IPS-18c (cell line): Measurements from ENCODE around the gene CGNL1.

ENCODE experiments used
- H3K4me3 ChIP-seq: 2 replicates; pipeline ENCODE4 v1.7.0; 2013; ENCODE audit warnings: low read depth, mild to moderate bottlenecking, low read length, moderate library complexity; ENCODE audit not compliant: insufficient read depth
- H3K9me3 ChIP-seq: one replicate; pipeline ENCODE4 v1.6.1; 2013; ENCODE audit warnings: mild to moderate bottlenecking, low read length, moderate library complexity; ENCODE audit not compliant: control insufficient read depth, insufficient read depth

The CGNL1 gene

GRCh38 chr15:57401546-57401945 is 25.2 kb downstream of the CGNL1 start:
- H3K4me3 ChIP-seq = no peak overlapping the region

DNA sequence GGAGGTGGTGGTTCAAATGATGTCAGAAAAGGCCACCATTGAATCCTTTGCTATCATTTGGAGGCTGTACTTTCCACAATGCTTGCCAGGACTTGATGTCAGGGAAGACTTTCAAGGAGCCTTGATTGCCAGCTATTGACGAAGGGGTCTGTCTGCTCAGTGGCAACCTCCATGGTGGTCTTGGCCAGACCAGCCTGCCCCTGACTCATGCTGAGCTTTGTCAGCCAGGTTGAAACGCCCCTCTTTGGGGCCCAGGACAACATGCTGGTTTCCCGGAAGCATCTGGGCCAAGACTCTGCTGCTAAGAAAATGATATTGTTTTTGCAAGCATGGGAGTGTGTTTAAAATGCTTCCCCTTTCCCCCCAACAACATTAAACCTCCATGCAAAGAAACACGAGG is 26.7 kb downstream of the CGNL1 start:
- H3K9me3 ChIP-seq = no peaks in the 10 kb centered on the region
- H3K4me3 ChIP-seq = no peak overlapping the region; the same call in 1 of the 2 replicates

More at GRCh38 chr15:57401546-57401945, 25.2 kb downstream of the CGNL1 start:
- H3K9me3 ChIP-seq = no peaks in the 10 kb centered on the region

GRCh38 chr15:57403566-57404325 is 27.4 kb downstream of the CGNL1 start:
- H3K9me3 ChIP-seq = no peaks in the 10 kb centered on the region
- no peak overlapping the region for H3K4me3 ChIP-seq

DNA sequence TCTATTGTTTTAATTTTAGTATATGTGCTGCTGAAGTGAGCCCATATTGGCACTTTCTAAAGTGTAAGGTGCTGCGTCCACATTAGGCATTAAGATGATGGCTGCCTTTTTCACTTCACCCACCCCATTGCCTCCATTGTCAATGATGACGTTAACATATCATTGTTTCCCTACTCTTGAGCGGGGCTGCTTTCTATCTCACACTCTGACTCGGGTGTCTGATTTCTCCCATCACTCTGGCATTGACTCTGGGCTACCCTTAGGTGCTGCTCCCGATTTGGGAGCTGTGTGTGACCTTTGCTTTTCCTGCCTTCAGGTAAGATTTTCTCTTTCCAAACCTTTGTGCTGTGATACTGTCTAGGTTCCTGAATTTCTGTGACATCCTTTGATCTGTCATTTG is 28.8 kb downstream of the CGNL1 start:
- no peak overlapping the region for H3K4me3 ChIP-seq
- no peaks in the 10 kb centered on the region for H3K9me3 ChIP-seq

- no peaks in the 10 kb centered on the region for H3K9me3 ChIP-seq
- H3K4me3 ChIP-seq = no peak overlapping the region
Measured at GRCh38 chr15:57406062-57406772, 29.9 kb downstream of the CGNL1 start.

DNA sequence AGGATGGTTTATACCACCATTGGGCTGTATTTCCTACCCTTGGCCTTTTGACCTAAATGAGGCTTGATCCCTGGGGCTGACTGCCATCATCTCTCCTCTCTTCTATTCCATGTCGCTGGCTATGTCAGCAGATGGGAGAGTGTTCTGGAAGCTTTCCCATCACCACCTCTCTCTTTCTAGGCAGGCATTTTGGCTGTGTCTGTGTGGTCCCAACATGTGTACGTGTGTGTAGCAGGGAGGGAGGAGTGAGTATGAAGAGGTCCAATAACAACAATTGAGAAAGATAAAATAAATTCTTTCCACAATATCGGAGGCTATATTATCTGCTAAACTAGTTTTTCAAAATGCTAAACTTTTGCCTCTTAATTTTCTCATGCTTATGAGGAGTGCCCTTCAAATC is 34.1 kb downstream of the CGNL1 start:
- H3K9me3 ChIP-seq = no peaks in the 10 kb centered on the region
- no peak overlapping the region for H3K4me3 ChIP-seq

- no peak overlapping the region for H3K4me3 ChIP-seq
- H3K9me3 ChIP-seq = no peaks in the 10 kb centered on the region
Measured at GRCh38 chr15:57411945-57412768, 35.9 kb downstream of the CGNL1 start.

GRCh38 chr15:57415602-57416001 is 39.3 kb downstream of the CGNL1 start:
- no peaks in the 10 kb centered on the region for H3K9me3 ChIP-seq
- no peak overlapping the region for H3K4me3 ChIP-seq

- no peaks in the 10 kb centered on the region for H3K9me3 ChIP-seq
- no peak overlapping the region for H3K4me3 ChIP-seq
Measured at GRCh38 chr15:57418635-57419034, 42.3 kb downstream of the CGNL1 start.

- no peaks in the 10 kb centered on the region for H3K9me3 ChIP-seq
- H3K4me3 ChIP-seq = no peak overlapping the region
Measured at GRCh38 chr15:57419335-57419734, 43.0 kb downstream of the CGNL1 start.

GRCh38 chr15:57421110-57421509 is 44.8 kb downstream of the CGNL1 start:
- no peak overlapping the region for H3K4me3 ChIP-seq
- no peaks in the 10 kb centered on the region for H3K9me3 ChIP-seq

- no peaks in the 10 kb centered on the region for H3K9me3 ChIP-seq
- H3K4me3 ChIP-seq = no peak overlapping the region
Measured at GRCh38 chr15:57421551-57421950, 45.2 kb downstream of the CGNL1 start.

GRCh38 chr15:57422113-57422754 is 45.9 kb downstream of the CGNL1 start:
- Histone ChIP-seq H3K4me3 (no peak overlapping the region), H3K9me3 (no peaks in the 10 kb centered on the region)

DNA sequence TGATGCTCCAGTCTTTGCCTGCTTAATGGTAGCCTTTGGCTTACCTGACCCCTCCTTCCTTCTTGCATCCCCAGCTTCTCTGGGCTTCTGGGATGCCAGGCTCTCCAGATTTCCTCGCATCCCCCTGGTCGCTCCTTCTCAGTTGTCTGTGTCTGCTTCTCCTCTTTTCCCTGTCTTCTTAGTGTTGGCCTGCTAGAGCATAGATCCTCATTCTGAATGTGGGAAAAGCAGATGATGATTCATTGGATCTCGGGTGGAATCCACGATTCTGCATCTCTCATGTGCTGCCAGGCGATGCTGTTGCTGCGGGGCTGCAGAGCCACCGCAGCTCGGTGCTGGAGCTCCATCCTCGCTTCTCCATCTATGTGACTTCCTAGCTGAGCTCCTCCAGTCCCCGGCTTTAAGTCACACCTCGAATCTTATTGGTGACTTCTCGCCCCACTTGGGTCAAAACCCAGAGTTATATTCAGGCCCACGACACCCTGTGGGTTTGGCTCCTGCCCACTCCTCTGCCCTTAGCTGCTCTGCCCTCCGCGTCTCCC is 47.4 kb downstream of the CGNL1 start:
- H3K4me3 ChIP-seq = no peak overlapping the region
- no peaks in the 10 kb centered on the region for H3K9me3 ChIP-seq

DNA sequence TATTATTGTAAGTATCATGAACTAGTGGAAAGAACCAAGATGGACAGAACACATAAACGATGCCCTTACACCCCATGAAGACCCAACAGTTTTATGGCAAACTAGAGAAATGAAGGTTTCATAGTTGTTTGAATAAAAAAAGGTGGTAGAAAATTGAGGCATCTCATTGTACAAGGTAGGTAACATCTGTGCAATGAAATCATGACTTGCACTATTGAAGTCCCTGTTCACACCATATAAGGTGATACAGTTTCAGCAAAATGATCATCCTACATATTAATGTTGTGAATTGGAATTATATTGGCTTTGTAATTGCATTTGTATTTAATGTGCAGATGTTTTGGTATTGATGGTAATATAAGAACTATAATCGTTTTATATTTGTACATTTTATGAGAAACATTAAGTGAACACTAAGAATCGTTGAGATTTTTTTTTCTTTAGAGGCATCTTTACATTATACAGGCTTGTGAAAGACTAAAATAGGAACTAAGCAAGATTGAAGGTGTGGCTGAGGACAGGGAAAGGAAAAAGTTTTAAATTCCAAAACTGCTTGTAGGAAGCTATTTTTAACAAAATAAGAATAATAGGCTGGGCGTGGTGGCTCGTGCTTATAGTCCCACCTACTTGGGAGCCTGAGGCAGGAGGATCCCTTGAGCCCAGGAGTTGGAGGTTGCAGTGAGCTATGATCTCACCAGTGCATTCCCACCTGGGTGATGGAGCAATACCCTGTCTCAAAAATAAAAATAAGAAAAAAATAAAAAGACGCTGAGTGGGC is 48.5 kb downstream of the CGNL1 start:
- H3K9me3 ChIP-seq = no peaks in the 10 kb centered on the region
- H3K4me3 ChIP-seq = no peak overlapping the region

DNA sequence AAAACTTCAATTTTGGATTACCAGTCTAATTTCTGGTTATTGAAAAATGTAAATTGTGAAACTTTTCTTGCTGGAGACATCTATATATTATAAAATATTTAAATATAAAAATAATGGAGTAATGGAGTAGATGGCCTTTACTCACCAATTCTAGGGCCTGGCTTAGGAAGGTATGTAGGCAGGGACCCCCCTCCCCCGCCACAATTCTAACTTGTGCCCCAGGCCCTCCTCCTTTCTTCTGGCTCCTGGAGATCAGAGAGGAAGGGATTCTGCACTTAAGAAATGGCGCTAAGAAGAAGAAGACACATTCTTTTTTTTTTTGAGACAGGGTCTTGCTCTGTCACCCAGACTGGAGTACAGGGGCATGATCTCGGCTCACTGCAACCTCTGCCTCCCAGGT is 49.5 kb downstream of the CGNL1 start:
- Histone ChIP-seq H3K4me3 (no peak overlapping the region), H3K9me3 (no peaks in the 10 kb centered on the region)
